Measurements from ENCODE around the gene MTMR12.

DNA sequence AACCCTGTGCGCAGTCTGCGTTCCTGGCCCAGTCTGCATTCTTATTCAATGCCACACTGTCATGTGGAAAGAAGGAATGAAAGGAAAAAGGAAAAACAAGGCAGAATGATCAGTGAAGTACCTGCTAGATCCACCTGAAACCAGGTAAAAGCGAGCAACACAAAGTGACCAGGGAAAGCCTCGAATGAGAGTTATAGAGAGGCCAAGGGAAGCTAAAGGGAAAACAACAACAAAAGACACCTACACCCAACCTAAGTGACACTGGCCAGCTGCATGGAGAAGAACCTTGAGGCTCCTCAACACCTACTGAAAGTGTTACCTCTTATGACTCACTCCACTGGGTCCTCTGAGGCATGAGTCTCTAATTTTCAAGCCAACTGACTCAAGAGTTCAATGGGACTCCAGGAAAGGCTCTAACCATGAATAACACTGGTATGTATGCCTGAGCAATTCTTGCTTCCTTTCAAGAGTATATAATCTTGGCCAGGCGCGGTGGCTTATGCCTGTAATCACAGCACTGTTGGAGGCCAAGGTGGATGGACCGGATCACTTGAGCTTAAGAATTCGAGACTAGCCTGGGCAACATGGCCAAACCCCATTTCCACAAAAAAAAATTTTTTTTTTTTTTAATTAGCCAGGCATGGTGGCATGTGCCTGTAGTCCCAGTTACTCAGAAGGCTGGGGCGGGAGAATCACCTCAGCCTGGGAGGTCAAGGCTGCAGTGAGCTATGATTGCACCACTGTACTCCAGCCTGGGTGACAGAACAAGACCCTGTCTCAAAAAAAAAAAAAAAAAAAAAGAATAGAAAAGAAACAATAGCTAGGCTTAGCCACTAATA, 29.0 kb downstream of the MTMR12 start:
- TF ChIP-seq, protein P1, sequence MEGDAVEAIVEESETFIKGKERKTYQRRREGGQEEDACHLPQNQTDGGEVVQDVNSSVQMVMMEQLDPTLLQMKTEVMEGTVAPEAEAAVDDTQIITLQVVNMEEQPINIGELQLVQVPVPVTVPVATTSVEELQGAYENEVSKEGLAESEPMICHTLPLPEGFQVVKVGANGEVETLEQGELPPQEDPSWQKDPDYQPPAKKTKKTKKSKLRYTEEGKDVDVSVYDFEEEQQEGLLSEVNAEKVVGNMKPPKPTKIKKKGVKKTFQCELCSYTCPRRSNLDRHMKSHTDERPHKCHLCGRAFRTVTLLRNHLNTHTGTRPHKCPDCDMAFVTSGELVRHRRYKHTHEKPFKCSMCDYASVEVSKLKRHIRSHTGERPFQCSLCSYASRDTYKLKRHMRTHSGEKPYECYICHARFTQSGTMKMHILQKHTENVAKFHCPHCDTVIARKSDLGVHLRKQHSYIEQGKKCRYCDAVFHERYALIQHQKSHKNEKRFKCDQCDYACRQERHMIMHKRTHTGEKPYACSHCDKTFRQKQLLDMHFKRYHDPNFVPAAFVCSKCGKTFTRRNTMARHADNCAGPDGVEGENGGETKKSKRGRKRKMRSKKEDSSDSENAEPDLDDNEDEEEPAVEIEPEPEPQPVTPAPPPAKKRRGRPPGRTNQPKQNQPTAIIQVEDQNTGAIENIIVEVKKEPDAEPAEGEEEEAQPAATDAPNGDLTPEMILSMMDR (conservative IDR thresholded peaks at IDR 0.05; ENCODE audit: low read depth, low read length), result no peak
- TF ChIP-seq EZH2phosphoT487 (IDR thresholded peaks at IDR 0.05; ENCODE audit: borderline replicate concordance, low read length), result no peak

Measured in PC-3 (cell line).